ENCODE measurements around the gene CXCL12. TPM values are rescaled to one million over a fixed set of nuclear protein-coding genes. Genes with fewer than 3 reads are reported as not detected.

Gene CXCL12
- total and polyA plus RNA-seq, 2 donors (not counting 3 experiments of a cell fraction or from before 2014, with no cell fraction given) = 0.35 to 1.4 TPM

GRCh38 chr10:44389556-44389955 is 4.7 kb upstream of the CXCL12 start:
- no peaks in the 10 kb centered on the region for H4K20me1 ChIP-seq (replicated peaks; ENCODE audit: control insufficient read depth, extremely low read depth, insufficient read depth, low read length)
- H3K79me2 ChIP-seq (ENCODE audit: control insufficient read depth, insufficient read depth, low read length) = no peaks in the 10 kb centered on the region
- DNase-seq (ENCODE audit: low read depth, low spot score) = no peak
- no peak for FAIRE-seq
- H3K4me1 ChIP-seq (ENCODE audit: control insufficient read depth, extremely low read depth, insufficient read depth, low read length) = no peaks in the 10 kb centered on the region
- no TSS peak for BruUV-seq (replicated peaks)
- H3K4me3 ChIP-seq (replicated peaks in 1 of 3; ENCODE audit: insufficient read depth in 1 of 3, low read depth in 1 of 3, low read length in 3 of 3) = no peak overlapping the region
- intact Hi-C loops (cut with micrococcal nuclease) (no loop called here), dilution Hi-C loops (cut with MboI; ENCODE audit: extremely low pct_ligation_motif_present, low sequenced_read_pairs) (no loop called here)
- no peaks in the 10 kb centered on the region for H3K9me1 ChIP-seq (replicated peaks; ENCODE audit: control insufficient read depth, extremely low read depth, insufficient read depth, low read length)
- H3K36me3 ChIP-seq (ENCODE audit: control insufficient read depth in 2 of 2, extremely low read depth in 1 of 2, insufficient read depth in 2 of 2, low read length in 2 of 2) = no peaks in the 10 kb centered on the region
- H3K27me3 ChIP-seq (ENCODE audit: control insufficient read depth in 2 of 2, insufficient read depth in 2 of 2, low read length in 2 of 2) = peaks cover 10 to 11% of the 10 kb centered on the region in 2 experiments
- no peak overlapping the region for H2AFZ ChIP-seq (ENCODE audit: low read depth, low read length)
- H3K9me3 ChIP-seq (replicated peaks; ENCODE audit: control insufficient read depth, insufficient read depth, low read length) = no peaks in the 10 kb centered on the region
- H3K4me2 ChIP-seq (ENCODE audit: insufficient read depth, low read length) = no peak overlapping the region
- no peak overlapping the region for H3K9ac ChIP-seq (replicated peaks; ENCODE audit: extremely low read depth, insufficient read depth, low read length)
- POLR2A ChIA-PET = no interaction called here
- CTCF ChIA-PET = no interaction called here
- TF ChIP-seq FOS (IDR thresholded peaks at IDR 0.05; ENCODE audit: borderline replicate concordance, insufficient read depth, low read length) = no peak
- no peak for TF ChIP-seq POLR2AphosphoS5 (IDR thresholded peaks at IDR 0.05; ENCODE audit: insufficient read depth, low read depth, low read length)
- no peak for TF ChIP-seq MAX (IDR thresholded peaks at IDR 0.05; ENCODE audit: insufficient read depth, insufficient read length)
- TF ChIP-seq MYC (IDR thresholded peaks at IDR 0.05; ENCODE audit: low read depth, low read length) = no peak
- TF ChIP-seq EZH2 (IDR thresholded peaks at IDR 0.05; ENCODE audit: borderline replicate concordance, low read depth, low read length, severe bottlenecking) = no peak
- TF ChIP-seq, protein P1, sequence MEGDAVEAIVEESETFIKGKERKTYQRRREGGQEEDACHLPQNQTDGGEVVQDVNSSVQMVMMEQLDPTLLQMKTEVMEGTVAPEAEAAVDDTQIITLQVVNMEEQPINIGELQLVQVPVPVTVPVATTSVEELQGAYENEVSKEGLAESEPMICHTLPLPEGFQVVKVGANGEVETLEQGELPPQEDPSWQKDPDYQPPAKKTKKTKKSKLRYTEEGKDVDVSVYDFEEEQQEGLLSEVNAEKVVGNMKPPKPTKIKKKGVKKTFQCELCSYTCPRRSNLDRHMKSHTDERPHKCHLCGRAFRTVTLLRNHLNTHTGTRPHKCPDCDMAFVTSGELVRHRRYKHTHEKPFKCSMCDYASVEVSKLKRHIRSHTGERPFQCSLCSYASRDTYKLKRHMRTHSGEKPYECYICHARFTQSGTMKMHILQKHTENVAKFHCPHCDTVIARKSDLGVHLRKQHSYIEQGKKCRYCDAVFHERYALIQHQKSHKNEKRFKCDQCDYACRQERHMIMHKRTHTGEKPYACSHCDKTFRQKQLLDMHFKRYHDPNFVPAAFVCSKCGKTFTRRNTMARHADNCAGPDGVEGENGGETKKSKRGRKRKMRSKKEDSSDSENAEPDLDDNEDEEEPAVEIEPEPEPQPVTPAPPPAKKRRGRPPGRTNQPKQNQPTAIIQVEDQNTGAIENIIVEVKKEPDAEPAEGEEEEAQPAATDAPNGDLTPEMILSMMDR (IDR thresholded peaks at IDR 0.05; ENCODE audit: extremely low read depth in 1 of 2, insufficient read depth in 1 of 2, low read depth in 1 of 2, low read length in 2 of 2) = no peak
- no peak for TF ChIP-seq POLR2A (IDR thresholded peaks at IDR 0.05; ENCODE audit: low read depth, low read length)
- TF ChIP-seq JUN (IDR thresholded peaks at IDR 0.05; ENCODE audit: borderline replicate concordance, insufficient read depth, insufficient read length, low read depth) = no peak
- no peak for TF ChIP-seq GATA2 (IDR thresholded peaks at IDR 0.05; ENCODE audit: insufficient read depth, insufficient read length, low read depth, low read length)
- no peak overlapping the region for H3K27ac ChIP-seq (ENCODE audit: insufficient read depth, low read depth, low read length)

Measured in endothelial cell of umbilical vein (primary cell).